Ammon's horn (tissue), 1 donor: ENCODE measurements around the gene GRN.
"Not testable (repeated sequence)": the region's sequence is repeated elsewhere in the genome, so short reads cannot be mapped to it uniquely, and the experiment has no call there.

Experiments
- DNase-seq: peaks from one replicate; pipeline ENCODE4 v3.0.0-alpha.2; 2016; ENCODE audit warnings: low spot score

Gene GRN

DNA sequence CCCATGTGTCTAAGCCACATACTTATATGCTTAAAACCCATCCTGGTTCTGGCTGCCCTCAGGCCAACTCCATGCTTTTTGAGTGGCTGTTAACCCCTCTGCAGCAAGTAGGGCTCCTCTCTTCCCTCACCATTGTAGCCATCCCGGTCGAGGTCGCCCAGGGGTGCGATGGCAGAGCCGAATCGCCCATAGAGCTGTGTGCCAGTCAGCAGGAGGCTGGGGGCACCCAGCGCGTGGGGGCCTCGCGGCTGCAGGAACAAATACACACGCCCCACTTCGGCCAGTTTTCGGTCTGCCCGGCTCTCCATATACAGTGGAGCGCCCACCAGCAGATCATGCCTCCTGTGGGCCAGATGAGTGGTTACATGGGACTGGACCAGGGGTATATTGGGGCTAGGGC is 38.3 kb downstream of the GRN start:
- DNase-seq: no peak

DNA sequence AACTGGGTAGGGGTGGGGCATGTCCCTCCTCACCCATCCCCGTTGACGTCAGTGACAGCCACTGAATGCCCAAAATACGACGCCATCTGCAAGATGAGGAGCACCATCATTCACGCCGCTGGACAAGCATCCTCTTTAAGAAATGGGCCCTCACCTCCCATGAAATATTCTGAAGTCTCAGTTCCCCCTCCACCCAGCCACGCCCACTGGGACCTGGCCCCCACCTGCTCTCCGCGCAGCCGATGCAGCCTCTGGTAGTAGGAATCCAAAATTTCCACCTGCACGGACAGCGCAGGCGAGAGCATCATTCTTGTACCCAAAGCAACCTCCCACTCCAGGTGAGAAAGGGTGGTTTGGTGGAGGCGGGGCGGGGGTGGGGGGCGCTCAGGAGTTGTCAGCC is 38.8 kb downstream of the GRN start:
- no peak for DNase-seq

DNA sequence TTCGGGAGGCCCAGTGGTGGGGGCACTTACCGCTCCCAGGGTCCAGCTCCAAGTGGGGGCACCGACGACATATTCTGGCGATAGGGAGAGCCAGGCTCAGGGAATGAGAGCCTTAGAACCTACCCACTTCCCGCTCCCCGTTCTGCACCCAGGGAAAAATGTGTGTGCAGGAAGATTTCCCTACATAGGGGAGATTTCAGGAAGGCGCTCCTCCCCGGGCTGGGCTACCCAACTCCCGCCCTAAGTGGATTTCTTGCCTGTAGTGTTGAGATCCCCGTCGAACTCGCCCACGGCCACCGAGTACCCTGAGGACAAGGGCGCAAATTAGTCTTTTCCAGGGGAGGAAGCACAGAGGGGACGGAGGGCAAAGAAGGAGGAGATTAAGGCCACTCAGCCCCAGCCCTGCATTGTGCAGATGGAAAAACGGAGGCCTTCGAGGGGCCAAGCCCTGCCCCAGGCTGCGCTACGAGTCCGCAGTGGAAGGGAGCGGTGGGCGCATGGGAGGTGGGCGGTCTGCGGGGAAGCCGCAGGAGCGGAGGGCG is 39.2 kb downstream of the GRN start:
- DNase-seq: no peak

DNA sequence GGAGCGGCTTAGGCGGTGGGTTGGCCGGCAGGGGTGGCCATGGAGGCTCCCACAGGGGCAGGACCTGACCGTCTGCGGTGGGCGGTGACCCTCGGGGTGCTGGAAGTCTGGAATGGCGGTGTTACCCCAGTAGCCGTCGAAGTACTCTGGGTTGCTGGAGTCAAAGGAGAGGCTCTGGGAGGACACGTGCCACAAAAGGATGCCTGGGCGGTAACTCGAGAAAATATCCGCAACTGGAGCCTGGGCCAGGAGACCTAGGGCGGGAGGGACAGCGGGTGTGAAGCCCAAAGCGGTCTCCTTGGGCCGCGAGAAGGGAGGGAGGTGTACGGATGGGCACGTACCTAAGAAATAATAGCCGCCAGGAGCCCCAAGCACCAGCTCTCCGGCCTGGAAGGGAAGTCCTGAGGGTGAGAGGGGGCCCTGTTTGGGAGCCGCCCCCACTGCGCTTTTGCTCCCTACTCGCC is 39.8 kb downstream of the GRN start:
- DNase-seq: no peak

DNA sequence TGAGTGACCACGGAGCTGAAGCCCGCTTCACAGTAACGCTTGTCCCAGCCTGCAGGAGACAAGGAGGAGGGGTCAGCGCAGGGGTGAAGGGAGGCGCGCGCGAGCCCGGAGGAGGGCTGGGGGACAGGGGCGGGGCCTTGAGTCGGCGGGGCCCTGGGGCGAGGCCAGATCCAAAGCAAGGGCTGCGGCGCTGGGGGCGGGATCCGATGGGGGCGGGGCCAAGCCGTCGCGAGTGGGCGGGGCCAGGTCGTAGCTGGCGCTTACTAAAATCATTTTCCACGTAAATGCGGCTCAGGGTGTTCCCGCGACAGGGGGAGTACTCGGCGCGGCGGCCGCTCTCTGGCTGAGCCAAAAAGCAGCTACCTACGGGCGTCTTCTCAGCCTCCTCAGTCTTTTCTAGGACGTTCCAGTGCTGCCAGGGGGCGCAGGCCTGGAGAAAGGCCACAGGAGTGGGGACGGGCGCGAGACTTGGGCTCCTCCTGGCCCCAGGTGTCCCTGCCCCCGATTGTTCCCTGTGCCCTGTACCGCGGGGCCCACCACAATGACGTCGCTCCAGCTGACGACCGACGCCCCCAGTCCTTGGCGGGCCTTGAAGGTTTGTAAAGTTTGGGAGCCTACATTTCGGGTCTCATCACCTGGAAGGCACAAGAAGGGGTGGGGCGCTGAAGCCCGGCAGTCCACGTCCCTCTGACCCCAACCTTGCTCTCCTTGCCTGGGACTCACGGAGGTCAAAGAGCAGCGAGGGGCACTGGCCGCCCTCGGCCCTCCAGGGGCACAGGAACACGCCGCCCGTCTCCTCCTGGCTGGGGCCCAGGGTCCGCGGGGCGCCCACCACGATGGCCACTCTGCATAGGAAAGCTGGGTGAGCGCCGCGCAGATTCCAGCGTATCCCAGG is 40.4 kb downstream of the GRN start:
- DNase-seq: peak; percentile 71

DNA sequence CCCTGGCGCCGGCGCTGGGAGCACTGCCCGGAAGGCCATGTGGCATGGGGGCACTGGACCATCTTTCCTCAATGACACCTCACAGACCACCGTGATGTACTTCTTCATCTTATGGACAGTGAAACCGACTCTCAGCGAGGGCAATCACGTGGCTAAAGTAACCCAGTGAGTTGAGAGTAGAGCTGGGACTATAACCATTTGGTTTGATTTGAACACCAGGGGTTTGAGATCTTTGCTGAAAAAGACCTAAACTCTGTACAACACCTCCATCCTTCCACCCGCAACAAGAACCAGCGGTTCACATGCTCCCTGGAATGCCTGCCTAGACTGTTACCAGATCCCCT is 41.1 kb downstream of the GRN start:
- no peak for DNase-seq

DNA sequence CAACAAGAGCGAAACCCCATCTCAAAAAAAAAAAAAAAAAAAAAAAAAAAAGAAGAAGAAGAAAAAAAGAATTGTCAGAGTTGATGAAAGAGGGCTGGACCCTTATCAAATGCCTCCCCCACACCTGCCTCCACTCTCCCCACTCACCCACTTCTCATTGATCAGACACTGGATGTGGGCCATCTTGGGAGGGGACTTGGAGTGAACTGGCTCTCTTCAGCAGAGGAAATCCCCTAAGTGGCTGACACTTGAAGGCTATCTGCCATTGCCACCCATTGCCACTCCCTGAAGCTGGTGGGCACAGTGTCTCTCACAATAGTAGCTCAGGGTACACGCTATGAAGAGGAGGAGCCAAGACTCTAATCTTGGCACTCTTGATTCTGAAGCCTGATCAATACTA is 42.7 kb downstream of the GRN start:
- no peak for DNase-seq

DNA sequence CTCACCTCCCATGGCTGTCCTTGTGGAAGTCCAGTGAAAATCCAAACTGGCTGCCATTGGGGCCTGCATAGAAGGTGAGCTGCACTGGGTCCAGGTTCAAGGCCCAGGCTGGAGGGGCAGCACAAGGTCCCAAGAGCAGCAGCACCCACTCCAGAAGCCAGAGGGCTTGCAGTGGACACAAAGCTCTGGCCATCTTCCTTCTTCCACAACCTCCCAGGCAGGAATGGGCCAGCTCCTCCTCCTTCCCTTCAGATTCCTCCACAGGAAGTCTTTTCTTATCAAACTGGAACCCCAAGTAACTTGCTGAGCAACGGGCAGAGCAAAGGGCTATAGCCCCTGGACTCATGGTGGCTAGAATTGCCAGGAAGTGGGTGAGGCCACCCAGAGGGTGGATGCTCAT is 44.2 kb downstream of the GRN start, which contains the start of gene ITGA2B:
Gene ITGA2B (minus strand): TSS at position 369 of the 400 bp plus-strand sequence. CDS start 176 bp downstream, at position 193.
- no peak for DNase-seq

DNA sequence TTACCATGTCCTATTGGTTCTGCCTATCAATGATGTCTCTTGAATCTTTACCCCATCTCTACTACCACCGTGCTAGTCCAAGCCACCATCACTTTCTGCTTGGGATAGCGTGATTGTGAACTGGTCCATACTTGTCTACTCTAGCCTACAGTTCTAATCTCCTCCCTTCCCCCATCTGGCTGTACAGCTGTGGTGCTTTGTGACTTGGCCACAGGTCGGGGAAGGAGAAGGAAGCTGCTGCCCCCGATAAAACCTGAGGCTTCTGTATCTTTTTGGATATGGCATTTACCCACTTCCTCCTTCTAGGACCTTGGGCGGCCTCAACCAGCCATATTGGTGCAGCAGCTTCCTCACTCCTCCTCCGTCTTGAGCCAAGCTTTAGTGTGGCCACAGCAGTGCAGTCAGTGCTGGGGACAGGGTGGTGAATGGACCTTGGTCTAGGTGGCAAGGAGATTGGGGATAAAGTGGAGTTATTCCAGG is 44.7 kb downstream of the GRN start:
- no peak for DNase-seq

DNA sequence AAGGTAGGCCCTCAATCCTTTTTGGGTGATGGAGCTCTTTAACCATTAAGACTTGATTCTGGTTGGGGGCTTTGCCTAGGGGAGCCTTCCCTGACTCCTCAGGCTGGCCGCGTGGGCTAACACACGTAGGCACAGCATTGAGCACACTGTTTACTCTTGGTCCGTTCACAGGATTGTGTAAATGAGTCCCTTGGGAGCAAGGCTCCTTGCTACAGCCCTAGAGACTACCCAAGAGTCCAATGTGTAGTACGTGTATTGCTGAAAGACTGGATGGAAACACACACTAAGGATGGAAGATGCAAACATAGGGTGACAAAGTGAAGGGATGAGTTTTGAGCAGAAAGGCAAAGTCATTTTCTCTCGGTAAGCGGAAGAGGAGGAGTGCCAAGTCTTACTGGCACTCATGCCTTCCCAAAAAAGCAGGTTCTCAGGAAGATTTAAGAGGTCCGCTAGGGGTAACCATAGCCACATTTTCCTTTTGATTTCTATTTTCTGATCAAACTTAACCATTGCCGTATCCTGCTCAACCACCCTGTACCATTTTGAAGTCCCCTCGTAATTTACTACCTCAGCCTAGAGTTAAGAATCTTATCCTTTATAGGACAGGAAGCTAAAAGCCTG is 45.3 kb downstream of the GRN start:
- no peak for DNase-seq

DNA sequence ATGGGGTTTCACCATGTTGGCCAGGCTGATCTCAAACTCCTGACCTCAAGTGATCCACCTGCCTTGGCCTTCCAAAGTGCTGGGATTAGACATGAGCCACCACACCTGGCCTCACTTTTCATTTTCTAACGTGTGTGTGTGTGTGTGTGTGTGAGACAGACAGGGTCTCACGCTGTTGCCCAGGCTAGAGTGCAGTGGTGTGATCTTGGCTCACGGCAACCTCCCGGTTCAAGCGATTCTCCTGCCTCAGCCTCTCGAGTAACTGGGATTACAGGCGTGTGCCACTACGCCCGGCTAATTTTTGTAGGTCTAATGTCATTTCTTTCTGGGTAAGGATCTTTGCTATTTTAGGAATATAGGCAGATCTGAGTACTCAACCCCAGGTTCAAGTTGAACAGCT is 49.0 kb downstream of the GRN start:
- not testable (repeated sequence) for DNase-seq

DNA sequence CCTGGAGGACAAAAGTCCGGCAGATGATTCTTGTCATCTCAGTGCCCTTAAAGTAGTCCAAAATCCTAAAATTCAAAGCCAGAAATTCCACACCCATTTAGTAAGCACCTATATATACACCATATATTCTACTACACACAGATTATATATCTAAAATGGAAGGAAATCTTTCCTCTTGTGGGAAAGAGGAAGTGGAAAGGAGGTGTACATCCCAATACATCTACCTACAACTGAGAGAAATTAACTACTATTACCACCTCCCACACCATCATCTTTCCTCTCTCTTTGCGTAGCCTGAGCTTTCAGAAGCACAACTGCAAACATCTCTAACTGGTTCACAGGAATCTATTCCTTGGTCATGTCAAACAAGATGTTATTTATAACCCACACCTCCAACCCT is 49.7 kb downstream of the GRN start:
- no peak for DNase-seq

DNA sequence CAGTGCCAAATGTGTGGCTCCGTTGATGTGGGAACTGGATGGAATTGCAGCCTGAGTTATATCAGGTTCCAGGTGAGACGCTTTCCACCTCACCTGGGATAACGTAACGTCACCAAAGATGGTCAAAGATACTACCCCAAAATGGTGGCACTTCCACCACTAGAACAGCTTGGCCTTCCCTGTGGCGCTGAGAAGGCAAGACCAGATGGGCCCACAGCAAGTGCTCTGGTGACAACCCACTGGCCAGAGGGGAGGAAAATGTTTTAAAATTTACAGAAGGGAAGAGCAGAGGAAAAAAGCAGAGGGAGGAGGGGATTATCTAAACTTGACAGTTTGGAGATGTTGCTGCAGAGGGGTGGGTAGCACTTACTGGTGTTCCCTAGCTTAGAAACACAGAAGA is 51.8 kb downstream of the GRN start:
- no peak for DNase-seq

DNA sequence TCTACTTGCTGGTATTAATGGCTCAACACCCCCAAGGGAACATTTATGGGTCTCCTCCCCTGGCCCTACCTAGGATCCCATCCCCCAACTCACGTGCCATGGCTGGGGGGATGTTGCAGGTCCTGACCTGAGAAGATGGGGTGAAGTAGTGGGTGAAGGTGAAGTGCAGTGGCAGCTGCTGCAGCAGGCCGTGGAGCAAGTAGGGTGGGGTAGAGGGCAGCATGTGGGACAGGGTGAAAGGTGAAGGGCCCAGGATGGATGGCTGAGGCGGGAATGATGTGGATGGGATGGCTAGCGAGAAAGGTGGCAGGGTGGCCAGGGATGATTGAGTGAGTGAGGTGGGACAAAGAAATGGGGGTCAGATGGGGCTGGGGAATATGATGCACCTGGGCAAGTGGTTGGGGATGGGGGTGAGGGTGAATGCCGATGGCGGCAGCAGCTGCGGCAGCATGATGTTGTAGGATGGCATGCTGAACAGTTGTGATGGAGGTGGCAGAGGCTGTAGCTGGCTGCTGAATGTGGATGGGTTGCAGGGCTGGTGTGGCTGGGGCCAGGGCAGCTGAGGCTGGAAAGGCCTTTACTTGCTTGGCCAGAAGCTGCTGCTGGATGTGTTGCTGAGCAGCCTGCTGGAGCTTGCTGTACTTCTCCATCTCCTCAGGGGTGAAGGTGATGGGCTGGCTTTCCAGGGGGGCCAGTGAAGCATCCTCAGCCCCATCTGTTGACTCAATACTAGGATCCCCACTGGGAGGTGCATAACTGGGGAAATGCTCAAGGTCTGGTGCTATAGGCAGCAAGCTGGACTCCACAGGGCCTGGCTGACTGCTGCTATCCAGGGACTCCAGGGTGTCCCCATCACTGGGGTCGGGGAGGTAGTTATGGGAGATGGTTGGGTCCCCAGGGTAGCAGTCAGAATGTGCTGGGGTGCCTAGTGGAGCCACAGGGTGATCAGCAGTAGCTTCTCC is 52.7 kb downstream of the GRN start:
- no peak for DNase-seq

DNA sequence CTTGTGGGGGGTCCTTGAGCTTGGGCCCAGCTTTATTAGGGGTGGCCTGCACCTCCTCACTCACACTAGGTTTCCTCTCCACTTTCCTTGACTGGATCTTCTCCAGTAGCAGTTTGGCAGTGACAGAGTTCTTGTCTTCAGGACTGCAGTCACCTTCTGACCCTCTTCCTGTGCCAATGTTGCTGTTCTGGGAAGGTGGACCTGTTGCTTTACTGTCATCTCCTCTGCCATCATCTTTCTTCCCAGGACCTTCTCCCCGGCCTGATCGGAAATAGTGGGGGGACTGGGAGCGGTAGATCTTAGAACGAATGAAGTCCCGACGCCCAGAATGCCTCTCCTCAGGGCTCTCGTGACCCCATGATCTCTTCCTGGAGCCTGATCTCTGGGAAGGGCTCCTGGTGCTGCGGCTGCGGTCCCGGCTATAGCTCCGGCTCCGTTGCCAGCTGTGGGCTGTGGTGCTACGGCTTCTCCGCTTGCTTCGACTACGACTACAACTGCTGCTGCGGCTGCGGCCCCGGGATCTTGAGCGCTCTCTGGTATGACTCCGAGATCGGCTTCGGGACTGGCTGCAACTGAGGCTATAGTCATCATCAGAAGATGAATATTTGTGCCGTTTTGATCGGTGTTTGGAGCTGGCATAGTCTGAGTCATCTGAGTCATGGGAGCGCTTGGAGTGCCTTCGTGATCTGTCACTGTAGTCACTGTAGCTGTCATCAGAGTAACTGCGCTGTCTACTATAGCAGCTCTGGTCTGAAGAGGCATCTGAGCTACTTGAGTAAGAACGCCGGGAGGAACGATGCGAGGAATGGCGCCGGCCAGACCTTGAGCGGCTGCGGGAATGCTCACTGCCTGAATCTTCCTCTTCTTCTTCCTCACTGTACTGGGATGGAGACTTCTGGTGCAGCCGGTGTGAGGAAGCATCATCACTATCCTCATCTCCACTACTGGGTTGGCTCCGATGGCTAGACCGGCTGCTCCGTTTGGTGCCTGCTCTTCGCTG is 53.9 kb downstream of the GRN start:
- DNase-seq: peak; percentile 68

DNA sequence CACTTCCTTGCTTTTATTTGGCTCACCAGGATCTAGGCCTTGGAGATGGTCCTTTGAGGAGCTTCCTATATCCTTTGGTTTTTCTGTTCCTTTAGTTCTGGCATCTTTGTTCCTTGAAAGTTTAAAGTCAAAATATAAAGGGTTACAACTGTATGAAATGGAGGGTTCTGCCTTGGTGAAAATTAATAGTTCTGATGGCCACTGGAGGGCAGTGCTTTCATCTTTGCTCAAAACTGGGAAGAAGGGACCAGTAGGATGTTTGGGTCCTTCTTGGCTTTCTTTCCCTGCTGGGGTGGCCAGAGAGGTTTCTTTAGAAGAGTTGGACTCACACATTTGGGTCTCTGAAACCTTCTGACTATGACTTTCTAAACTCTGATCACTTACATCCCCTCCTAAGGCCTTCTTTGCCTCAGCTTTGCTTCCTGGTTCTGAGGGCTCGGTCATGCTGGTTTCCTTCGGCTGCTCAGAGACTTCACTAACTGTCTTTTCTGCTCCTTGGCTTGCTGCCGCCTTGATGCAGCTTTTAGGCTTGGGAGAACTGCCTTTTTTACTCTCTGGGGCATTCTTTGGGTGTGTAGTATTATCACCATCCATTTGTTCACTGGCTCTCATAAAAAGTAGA is 55.2 kb downstream of the GRN start:
- peak; percentile 29 for DNase-seq
